ENCODE data around the gene NFE2L2.

DNA sequence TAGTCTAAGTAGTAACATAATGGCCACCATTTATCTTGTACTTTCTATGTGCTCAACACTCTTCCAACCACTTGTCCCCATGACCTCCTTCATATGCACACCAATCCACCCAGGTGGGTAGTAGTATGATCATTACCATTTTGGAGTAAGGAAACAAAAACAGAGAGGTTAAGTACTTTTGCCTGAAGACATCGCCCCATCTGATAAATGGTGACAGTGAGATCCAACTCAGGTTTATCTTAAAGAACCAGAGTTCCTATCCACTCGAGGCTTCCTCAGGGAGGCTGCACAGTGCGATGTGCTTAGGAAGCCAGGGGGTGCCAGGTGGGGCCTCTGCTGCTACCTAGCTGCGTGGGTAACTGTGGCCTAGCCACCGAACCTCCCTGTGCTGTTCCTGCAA lies 14.1 kb downstream of the NFE2L2 start:
- peak; percentile 54 for TF ChIP-seq GATA2 (CRISPR knock-in tag; IDR thresholded peaks at IDR 0.05)
- no peak for TF ChIP-seq NFIC (IDR thresholded peaks at IDR 0.05)
- TF ChIP-seq NRF1 (conservative IDR thresholded peaks at IDR 0.05 in 1 of 2, IDR thresholded peaks at IDR 0.05 in 1 of 2) = no peak
- TF ChIP-seq MAZ (CRISPR knock-in tag; conservative IDR thresholded peaks at IDR 0.05 in 1 of 2, IDR thresholded peaks at IDR 0.05 in 1 of 2) = no peak
- 0 out of 2 replicates have a peak, but pooled peaks have one; percentile 18 for TF ChIP-seq ZEB2 (IDR thresholded peaks at IDR 0.05)
- TF ChIP-seq ZNF280B (CRISPR knock-in tag; IDR thresholded peaks at IDR 0.05) = no peak
- TF ChIP-seq NR2C1 (IDR thresholded peaks at IDR 0.05) = no peak
- TF ChIP-seq NR2C1 (tag; IDR thresholded peaks at IDR 0.05) = 0 out of 2 replicates have a peak, but pooled peaks have one; percentile 33
- TF ChIP-seq RCOR1 (IDR thresholded peaks at IDR 0.05; ENCODE audit: borderline replicate concordance in 1 of 2, low read depth in 2 of 2, low read length in 2 of 2) = no peak

Measured in K562 (cell line).